CMK (cell line): ENCODE measurements around the gene STK33.

ENCODE experiments used
- DNase-seq: peaks from one replicate; pipeline ENCODE4 v3.0.0-alpha.2; 2010; ENCODE audit warnings: low read depth

STK33 gene

GRCh38 chr11:8426076-8426475 is 168.0 kb downstream of the STK33 start:
- no peak for DNase-seq

- no peak for DNase-seq
These were observed 178.8 kb downstream of the STK33 start for GRCh38 chr11:8415195-8415594.

GRCh38 chr11:8408151-8408941 is 185.7 kb downstream of the STK33 start:
- no peak for DNase-seq

GRCh38 chr11:8403310-8403709 is 190.7 kb downstream of the STK33 start:
- DNase-seq, result no peak

GRCh38 chr11:8392886-8393285 is 201.1 kb downstream of the STK33 start:
- no peak for DNase-seq

GRCh38 chr11:8392166-8392565 is 201.9 kb downstream of the STK33 start:
- no peak for DNase-seq

GRCh38 chr11:8390851-8391612 is 203.0 kb downstream of the STK33 start:
- DNase-seq, result no peak

- peak; percentile 2 for DNase-seq
These were observed 204.7 kb downstream of the STK33 start for GRCh38 chr11:8389029-8389996.

- DNase-seq, result no peak
These were observed 206.3 kb downstream of the STK33 start for GRCh38 chr11:8387693-8388092.

- no peak for DNase-seq
These were observed 206.9 kb downstream of the STK33 start for GRCh38 chr11:8387141-8387540.

GRCh38 chr11:8386134-8386864 is 207.7 kb downstream of the STK33 start:
- DNase-seq, result no peak

GRCh38 chr11:8384199-8384821 is 209.7 kb downstream of the STK33 start:
- peak; percentile 72 for DNase-seq

GRCh38 chr11:8383627-8384026 is 210.4 kb downstream of the STK33 start:
- no peak for DNase-seq

GRCh38 chr11:8383227-8383626 is 210.8 kb downstream of the STK33 start:
- no peak for DNase-seq

- DNase-seq, result no peak
These were observed 211.5 kb downstream of the STK33 start for GRCh38 chr11:8382436-8383053.

- no peak for DNase-seq
These were observed 212.1 kb downstream of the STK33 start for GRCh38 chr11:8381871-8382396.

GRCh38 chr11:8381343-8381742 is 212.7 kb downstream of the STK33 start:
- no peak for DNase-seq

- no peak for DNase-seq
These were observed 218.1 kb downstream of the STK33 start for GRCh38 chr11:8375932-8376331.

GRCh38 chr11:8375460-8375859 is 218.6 kb downstream of the STK33 start:
- DNase-seq, result no peak

GRCh38 chr11:8374716-8375115 is 219.3 kb downstream of the STK33 start:
- no peak for DNase-seq
